DMS53 treated with DMSO at 0.1 percent for 48 hours (cell line): ENCODE data around the gene ANTXR1.

Experiments used
- DNase-seq: peaks from one replicate; lab custom pipeline; 2025; ENCODE audit not compliant: unreplicated experiment; lab: John Stamatoyannopoulos, UW

Gene ANTXR1

DNA sequence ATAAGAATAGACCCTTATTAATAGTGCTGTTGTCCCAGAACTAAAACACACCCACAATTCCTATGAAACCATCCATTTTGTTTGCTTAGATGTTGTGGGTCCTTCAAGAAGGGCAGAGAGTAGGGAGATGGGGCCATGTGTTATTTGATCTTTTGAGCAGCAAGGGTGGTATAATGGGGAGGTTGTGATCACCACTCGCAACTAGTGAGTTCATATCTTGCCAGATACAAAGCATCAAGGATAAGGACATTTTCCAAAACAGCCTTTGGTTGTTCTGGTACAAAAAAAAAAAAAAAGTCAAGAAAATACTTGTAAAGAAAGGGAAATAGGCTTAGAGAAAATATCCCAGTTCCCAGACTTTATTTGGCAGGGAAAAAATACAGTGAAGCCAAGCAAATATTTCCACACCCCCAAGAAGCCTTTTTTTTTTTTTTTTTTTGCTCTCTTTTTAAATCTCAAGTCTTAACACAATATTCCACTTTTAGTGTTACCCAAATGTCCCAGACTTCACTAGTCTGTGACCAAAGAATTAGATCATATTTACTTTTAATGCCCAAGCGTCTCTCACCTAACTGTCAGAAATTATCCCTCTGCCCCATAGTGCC is 54.1 kb downstream of the ANTXR1 start:
- no peak for DNase-seq

DNA sequence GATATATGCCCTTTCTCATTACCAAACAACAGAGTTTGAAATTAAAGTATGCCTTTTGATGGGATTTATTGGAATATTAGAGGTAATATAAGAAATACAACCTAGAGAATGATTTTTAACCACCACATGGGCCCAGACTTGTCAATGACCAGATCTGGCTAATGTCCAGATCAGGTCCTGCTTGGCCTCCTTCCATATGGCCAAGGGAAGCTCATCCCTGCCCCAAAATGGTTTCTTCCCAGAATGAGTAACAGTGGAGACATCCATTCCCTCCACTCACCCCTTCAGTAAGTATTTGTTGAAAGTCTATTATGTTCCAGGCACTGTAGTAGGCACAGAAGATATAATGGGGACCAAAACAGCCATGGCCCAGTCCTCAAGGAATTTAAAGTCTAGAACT is 54.9 kb downstream of the ANTXR1 start:
- DNase-seq: no peak

DNA sequence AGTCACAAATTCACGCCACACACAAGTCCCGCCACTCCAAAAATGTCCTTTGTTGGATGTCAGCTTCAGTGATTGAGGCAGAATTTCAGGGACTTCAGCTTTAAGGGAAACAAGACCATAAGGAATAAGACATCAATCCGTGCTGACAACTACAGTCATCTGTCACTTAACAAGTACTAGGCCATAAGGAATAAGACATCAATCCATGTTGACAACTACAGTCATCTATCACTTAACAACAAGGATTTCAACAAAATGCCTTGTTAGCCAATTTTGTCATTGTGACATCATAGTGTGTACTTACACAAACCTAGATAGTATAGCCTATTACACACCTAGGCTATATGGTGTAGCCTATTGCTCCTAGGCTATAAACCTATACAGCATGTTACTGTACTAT is 58.0 kb downstream of the ANTXR1 start:
- no peak for DNase-seq

DNA sequence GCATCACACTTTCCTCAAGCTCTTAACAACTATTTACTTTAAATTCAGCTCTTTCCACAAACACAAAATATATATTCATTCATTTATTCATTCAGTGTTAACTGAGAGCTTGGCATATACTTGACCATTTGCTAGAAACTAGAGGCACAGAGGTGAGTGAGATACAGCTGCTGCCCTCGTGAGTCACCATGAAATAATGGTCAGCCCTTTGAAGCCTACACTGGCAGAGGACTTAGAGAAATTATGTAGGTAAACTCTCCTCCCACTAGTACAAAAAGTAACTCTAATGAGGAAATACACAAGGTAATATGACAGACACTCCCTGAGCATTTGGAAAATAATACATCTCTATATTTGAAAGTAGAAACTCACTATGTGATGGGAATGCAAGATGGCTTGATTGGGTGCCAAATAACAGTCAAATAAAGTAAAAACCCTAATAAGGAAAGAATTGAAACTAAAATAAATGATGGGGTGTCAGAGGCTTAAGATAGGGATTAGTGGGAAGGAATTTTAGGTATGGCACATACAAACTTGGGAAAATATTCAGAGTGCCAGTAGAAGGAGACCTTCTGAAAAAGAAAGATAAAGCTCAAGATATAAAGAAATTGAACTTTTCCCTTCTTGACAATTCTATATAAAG is 61.1 kb downstream of the ANTXR1 start:
- peak; percentile 58 for DNase-seq

DNA sequence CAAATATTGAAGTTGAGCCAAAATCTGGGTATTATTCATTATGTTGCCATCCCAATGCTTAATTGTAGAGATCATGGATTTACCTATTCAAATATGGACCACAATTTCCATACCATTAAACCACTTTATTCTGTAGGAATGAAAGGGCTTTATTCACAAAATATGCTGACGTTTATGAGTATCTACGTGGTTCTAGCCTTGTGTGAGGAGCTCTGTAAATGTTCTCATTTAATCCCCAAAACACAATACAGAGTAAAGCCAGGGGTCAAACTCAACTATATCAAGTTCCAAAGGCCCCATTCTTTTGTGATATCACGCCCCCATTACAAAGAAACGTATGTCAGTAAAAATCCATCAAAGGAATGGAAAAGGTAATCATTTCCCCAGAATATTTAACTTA is 61.9 kb downstream of the ANTXR1 start:
- no peak for DNase-seq

DNA sequence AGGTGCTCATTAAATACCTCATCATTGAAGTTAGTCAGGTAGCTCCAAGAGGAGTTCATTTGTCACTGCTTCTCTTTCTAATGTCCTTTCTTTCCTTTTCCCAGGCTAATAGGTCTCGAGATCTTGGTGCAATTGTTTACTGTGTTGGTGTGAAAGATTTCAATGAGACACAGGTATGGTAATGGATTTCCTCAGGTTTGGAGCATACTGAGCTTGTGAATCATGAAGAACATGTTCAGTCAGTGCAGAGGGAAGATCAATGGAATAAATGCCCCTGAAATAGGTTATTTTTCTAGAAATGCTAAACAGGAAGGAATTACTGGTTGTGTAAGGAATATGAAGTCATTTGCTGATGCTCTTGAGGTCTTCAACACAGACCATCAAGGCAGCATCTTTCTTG is 62.5 kb downstream of the ANTXR1 start:
- DNase-seq: no peak

DNA sequence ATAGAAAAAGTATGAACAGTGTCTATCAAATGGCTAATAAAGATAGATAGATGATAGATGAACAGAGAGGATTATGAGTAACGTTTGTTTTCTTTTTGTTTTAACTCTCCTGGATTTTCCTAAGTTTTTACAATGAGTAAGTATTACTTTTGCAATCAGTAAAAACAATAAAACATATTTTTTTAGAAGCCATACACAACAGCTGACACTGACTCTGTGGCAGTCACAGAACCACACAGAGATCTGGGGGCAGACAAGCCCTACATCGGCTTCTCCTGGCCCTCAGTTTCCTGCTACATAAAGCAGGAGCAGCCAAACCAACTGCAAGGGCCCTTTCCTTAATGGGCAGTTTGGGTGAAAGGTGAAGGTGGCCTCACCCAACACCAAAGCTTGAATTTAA is 63.6 kb downstream of the ANTXR1 start:
- no peak for DNase-seq

DNA sequence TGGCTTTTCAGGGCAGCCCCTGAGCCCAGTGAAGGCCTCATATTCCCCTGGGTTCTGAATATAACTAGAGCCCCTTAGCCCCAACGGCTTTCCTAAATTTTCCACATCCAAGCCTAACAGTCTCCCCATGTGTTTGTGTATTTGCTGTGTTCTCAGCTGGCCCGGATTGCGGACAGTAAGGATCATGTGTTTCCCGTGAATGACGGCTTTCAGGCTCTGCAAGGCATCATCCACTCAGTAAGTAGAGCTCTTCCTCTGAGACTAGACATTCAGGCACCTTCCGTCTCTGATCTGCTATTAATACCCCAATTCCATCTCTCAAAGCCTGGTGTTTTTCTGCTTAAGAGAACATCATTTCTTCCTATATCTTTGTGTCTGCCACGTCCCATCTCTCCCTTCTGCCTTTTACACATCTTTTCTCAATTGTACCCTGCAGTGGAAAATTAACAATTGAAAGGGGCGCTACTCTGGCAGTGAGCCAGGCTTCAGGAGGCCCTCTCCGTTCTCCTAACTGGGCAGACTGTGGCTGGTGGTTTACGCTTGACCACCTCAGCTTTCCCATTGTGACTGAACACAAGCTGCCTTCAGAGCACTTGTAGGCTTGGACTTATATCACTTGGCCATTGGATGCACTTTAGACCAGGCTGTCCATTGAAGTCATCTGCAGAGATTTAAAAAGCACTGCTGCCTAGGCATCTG is 64.4 kb downstream of the ANTXR1 start:
- DNase-seq: no peak

DNA sequence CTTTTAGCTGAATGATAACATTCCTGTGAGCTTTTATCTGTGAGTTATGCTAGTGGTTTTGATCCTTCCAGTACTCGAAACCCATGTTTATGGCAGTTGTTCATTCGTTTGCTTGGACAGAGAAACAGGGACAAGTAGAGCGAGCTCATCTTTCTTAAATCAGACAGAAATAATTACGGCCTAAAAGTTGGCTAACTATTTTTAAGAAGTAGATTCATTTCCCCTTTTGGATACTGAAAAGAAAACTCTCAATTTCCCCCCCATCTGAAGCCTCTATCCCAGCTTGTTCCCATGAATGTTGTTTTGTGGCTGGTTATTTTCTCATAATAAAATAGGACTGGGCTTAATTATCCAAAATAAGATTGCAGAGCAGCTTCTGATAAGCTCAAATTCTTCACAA is 67.1 kb downstream of the ANTXR1 start:
- DNase-seq: no peak

DNA sequence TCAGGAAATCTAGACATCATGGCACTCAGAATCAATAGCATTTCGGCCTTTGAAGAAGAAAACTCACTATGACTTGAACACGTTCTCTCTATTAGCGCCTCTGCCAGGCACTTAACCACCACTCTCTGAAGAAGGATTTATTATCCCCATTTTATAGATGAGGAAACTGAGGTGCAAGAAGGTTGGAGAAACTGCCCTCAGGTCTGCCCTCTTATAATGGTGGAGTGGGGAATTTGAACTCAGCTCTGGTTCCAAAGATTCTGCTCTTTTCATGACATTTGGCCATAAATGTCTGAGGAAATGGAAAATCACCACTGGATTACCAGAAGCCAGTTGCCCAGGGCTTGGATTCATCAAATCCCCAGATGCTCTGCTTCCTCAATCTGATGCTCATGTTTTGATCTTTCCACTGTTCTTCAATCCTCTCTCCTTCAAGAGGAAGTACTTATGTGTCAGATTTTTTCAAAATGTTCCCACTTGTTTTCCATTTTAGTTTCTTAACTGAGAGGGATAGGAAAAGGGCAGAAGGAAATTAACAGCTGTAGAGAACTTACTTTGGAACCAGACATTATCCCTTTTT is 68.1 kb downstream of the ANTXR1 start:
- no peak for DNase-seq

DNA sequence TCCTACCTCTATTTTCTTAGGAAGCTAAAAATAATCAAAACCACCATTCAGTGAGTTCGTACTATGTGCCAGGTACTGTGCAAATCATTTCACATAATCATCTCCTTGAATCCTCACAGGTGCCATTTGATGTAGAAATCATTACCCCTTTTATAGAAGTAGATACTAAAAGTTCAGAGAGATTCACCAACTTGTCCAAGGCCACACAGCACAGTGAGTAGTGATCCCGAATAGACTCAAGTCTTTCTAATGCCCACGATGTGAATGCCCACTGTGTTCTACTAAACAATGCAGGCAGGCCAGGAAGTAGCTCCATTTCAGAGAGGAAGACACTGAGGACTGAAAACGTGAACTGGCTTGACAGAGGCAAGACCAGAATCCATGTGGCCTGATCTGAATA is 68.8 kb downstream of the ANTXR1 start:
- no peak for DNase-seq

DNA sequence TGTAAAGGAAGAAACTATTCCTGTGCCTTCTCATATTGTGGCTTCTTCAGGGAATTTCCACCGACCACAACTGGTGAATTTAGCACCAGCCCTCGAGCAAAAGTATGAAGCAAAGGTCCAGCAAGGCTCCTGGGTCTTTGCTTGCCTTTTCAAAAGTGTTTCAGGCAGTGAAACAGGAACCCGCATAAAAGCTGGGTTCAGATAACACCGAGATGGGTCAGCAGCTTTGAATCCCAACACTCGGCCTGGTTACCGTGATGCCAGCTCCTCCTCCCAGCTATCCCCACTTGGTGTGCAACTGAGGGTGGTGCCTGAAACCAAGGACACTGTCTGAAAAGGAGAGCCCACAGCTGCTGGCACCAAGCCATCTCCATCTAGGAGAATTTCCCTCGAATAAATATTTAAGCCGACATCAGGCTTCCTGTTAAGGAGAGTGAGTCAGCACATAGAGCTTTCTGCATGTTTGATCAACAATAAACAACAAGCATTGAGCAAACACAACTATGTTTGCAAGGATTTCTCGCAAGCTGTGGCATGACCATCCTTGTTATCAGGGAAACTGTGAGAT is 69.5 kb downstream of the ANTXR1 start:
- DNase-seq: peak; percentile 97

DNA sequence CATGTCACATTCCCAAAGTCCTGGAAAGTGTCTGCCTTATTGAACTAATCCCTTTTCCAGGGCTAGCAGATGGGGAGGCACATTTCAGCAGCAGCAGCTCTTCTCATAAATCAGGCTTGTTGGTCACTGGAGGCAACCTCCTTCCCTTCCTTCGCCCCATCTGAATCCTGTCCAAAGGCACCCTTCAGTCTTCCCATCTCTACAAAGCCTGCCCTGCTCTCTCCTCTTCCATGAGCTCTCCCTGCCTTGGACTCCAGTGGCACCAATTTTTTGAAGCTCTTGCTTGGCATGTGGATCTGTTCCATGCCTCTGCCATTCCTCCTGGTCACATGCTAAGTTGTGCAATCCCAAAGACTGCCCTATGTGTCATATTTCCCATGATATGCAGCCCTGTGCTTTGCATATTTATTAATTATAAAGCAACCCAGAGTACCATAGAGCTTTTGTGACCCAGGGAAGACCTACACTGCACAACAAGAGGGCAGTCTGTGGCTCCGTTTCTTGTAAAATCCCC is 70.3 kb downstream of the ANTXR1 start:
- peak; percentile 56 for DNase-seq

DNA sequence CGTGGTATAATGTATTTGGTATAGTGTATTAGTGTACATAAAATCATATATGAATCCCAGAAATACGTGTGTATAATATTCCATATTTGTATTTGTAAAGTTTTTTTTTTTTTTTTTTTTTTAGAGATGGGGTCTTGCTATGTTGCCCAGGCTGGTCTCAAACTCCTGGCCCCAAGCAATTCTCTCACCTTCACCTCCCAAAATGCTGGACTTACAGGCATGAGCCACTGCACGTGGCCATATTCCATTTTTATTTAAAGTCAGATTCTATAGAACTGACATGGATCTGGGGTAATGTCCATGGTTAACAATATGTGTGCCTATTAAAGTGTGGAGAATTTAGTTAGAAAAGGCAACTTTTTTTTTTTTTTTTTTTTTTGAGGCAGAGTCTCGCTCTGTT is 71.5 kb downstream of the ANTXR1 start:
- DNase-seq: no peak

DNA sequence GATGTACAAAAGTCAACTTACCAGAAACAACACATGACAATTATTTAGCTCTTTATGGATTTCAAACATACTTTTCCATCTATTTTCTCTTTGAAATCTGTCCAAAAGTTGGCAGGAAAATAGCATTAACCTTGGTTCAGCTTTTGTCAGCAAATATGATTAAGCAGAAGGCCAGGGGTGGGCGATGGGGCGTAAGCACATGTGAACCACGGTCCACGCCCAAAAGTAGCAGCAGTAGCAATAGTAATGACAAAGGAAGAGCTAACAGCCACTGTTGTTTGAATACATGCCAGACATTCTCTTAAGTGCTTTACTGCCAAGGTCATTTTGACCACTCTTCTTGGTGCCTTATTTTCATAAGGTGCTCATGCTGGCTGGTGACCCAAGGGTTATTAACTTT is 73.5 kb downstream of the ANTXR1 start:
- DNase-seq: no peak

DNA sequence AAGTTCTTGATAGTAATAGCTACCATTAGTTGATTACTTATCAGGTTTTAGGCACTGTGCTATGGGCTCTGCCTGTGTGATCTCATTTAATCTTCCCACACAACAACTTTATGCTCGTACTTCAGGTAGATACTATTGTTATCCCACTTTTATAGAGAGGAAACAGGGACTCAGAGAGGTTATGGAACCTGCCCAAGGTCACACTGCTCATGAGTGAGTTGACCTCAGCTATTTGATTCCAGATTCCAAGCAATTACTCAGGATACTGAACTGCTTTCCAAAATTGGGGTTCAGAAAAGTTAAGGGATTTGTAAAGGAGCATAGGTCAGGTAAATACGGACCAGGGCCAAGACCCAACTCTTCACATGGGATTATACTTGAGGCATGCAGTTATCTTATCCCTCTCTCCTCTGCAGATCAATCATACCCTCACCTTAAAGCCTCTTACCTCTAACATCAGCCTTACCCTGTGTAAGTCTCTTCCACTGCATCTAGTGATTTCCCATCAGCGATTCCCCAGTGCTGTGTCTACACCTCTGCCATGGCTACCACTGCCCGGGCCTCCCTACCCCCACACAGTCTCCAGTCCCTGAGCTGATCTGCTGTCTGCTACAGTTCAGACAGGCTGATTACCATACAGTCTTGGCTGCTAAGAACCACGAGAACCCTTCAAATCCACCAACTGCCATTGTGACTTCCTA is 74.4 kb downstream of the ANTXR1 start:
- DNase-seq: no peak

DNA sequence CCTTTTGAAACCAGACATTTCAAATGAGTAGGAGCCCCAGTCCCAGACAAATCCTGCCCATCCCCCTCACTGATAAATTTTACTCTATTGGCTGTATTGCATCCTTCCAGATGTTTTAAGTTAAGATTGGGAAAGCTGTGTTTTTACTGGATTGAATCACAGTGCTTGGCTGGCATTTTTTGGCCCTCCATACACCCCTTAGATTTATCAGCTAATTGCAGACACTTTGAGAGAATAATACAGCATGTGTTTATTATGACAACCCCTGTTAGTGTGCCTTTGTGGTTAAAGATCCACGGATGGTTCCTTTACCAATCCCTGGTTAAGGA is 74.9 kb downstream of the ANTXR1 start:
- DNase-seq: no peak

DNA sequence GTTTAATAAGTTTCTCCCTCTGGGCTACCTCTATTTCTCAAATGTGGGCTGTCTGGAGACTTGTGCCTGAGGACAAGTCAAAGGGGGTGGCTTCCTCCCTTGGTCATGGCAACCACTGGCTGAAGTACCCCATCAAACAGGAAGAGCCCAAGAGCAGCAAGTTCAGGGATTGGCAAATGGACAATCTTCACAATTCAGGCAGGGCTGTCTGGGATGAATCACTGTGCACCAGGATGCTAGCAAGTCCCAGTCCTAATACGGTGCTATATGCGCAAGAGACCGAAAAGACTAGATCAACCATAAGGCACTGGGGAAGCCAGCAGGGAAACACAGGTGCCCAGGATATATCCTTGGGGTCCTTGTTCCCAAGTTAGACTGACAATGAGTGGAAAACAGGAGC is 75.5 kb downstream of the ANTXR1 start:
- no peak for DNase-seq

DNA sequence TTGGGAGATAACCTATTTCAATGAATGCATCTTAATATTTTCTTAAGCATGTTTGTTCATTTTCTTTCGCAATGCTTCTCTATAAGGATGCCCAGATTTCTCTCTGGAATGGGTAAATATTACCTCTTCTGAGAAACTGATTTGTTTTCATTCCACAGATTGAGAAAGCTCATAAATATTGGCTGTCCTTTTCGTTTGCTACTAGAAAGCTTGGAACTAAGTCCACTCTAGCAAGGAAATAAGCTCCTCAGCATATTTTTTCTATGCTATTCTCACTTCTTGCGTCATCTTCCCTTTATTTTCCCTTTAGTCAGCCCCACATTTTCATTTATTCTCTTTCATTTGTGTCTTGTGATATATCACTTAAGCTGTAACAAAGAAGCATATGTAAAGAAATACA is 76.3 kb downstream of the ANTXR1 start:
- no peak for DNase-seq

DNA sequence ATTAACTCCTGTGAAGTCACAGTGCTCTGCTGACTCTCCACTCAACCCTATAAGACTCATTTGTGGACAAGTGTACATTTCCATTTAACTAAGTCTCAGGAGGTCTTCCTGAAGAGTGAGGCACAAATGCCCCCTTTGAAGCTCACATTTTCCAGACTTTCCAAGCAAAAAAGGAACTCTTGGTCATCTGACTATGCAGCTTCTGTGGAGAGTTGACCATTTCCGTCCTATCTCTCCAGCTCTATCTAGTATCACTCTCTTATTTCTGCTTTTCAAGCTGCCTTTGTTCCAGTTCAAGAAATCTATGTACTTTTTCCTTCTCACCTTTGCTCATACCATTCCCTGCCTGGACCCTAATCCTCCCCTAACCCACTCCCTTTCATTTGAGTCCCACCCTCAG is 77.0 kb downstream of the ANTXR1 start:
- DNase-seq: no peak

DNA sequence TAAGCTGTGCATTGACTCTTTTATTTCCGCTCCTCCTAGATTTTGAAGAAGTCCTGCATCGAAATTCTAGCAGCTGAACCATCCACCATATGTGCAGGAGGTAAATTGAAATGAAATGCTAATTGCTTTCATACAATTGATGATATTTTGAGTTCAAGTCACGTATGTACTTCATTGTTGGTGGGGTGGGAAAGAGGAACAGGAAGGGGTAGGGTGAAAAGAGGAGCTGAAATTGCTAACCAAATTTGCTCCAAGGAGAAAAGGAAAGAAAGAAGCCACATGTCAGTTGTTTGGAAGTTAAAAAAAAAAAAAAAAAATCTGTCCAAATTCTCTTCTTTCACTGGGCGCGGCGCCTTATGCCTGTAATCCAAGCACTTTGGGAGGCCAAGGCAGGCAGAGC is 77.8 kb downstream of the ANTXR1 start:
- DNase-seq: no peak
